ENCODE measurements around the gene PTPRN2.
"Not testable (repeated sequence)": the region's sequence is repeated elsewhere in the genome, so short reads cannot be mapped to it uniquely, and the experiment has no call there.

The PTPRN2 gene

GRCh38 chr7:158308001-158308400, 279.6 kb downstream of the PTPRN2 start:
- Histone ChIP-seq H3K9me3 (replicated peaks in 1 of 2; ENCODE audit: control insufficient read depth in 2 of 2, insufficient read depth in 1 of 2, low read depth in 1 of 2, low read length in 2 of 2) (peaks cover 5 to 23% of the 10 kb centered on the region in 2 donors), H2AFZ (ENCODE audit: low read length) (no peak overlapping the region), H3K23ac (ENCODE audit: low read depth, low read length, poor library complexity) (no peak overlapping the region)

GRCh38 chr7:158304072-158304471, 283.6 kb downstream of the PTPRN2 start:
- not testable (repeated sequence) for H3K9ac ChIP-seq (ENCODE audit: low read depth, low read length, poor library complexity); H4K91ac ChIP-seq (ENCODE audit: low read depth, low read length, poor library complexity); H3K4me3 ChIP-seq (ENCODE audit: low read length in 2 of 2); H3K23ac ChIP-seq (ENCODE audit: low read depth, low read length, poor library complexity); H2BK5ac ChIP-seq (ENCODE audit: low read length); H3K79me1 ChIP-seq (ENCODE audit: low read depth, low read length); H3K4ac ChIP-seq (ENCODE audit: low read length); H3K4me2 ChIP-seq (ENCODE audit: insufficient read depth, low read length, poor library complexity, severe bottlenecking); H3K18ac ChIP-seq (ENCODE audit: low read length); H2AK5ac ChIP-seq (ENCODE audit: low read depth, low read length); H3K9me3 ChIP-seq (replicated peaks in 1 of 2; ENCODE audit: control insufficient read depth in 2 of 2, insufficient read depth in 1 of 2, low read depth in 1 of 2, low read length in 2 of 2); H3K4me1 ChIP-seq (ENCODE audit: control insufficient read depth in 2 of 2, insufficient read depth in 1 of 2, low read depth in 1 of 2, low read length in 2 of 2); H2BK120ac ChIP-seq (ENCODE audit: low read depth, low read length); H3K36me3 ChIP-seq (replicated peaks in 1 of 2; ENCODE audit: control insufficient read depth in 2 of 2, insufficient read depth in 2 of 2, low read length in 2 of 2); H4K8ac ChIP-seq (ENCODE audit: low read depth, low read length); H3K27me3 ChIP-seq (ENCODE audit: control insufficient read depth in 3 of 3, insufficient read depth in 3 of 3, low read depth in 1 of 3, low read length in 3 of 3); H2BK15ac ChIP-seq (ENCODE audit: low read length); DNase-seq (ENCODE audit: low spot score); H3K27ac ChIP-seq (replicated peaks; ENCODE audit: low read length); H2AFZ ChIP-seq (ENCODE audit: low read length); H2BK12ac ChIP-seq (ENCODE audit: low read length); H3K14ac ChIP-seq (ENCODE audit: low read length)
- no CpG with 5 or more reads among the region's 6 CpGs for WGBS, 2 donors (ENCODE audit: extremely low coverage in 2 of 2, insufficient read length in 2 of 2, insufficient replicate concordance in 1 of 2)

More at GRCh38 chr7:158308001-158308400, 279.6 kb downstream of the PTPRN2 start:
- Histone ChIP-seq H3K36me3 (replicated peaks in 1 of 2; ENCODE audit: control insufficient read depth in 2 of 2, insufficient read depth in 2 of 2, low read length in 2 of 2) (no peaks in the 10 kb centered on the region), H2BK5ac (ENCODE audit: low read length) (no peak overlapping the region), H3K27me3 (ENCODE audit: control insufficient read depth in 3 of 3, insufficient read depth in 3 of 3, low read depth in 1 of 3, low read length in 3 of 3) (peaks cover 0 to 2% (median 0%) of the 10 kb centered on the region in 3 experiments), H2BK15ac (ENCODE audit: low read length) (no peak overlapping the region), H3K79me1 (ENCODE audit: low read depth, low read length) (no peaks in the 10 kb centered on the region), H4K8ac (ENCODE audit: low read depth, low read length) (no peak overlapping the region), H3K9ac (ENCODE audit: low read depth, low read length, poor library complexity) (no peak overlapping the region), H2BK12ac (ENCODE audit: low read length) (no peak overlapping the region), H3K4ac (ENCODE audit: low read length) (no peak overlapping the region), H2AK5ac (ENCODE audit: low read depth, low read length) (no peak overlapping the region), H4K91ac (ENCODE audit: low read depth, low read length, poor library complexity) (no peak overlapping the region), H2BK120ac (ENCODE audit: low read depth, low read length) (no peak overlapping the region), H3K14ac (ENCODE audit: low read length) (no peak overlapping the region), H3K4me1 (ENCODE audit: control insufficient read depth in 2 of 2, insufficient read depth in 1 of 2, low read depth in 1 of 2, low read length in 2 of 2) (peaks cover 0 to 2% of the 10 kb centered on the region in 2 donors), H3K18ac (ENCODE audit: low read length) (no peak overlapping the region), H3K27ac (replicated peaks; ENCODE audit: low read length) (no peak overlapping the region), H3K4me3 (ENCODE audit: low read length in 2 of 2) (no peak overlapping the region), H3K4me2 (ENCODE audit: insufficient read depth, low read length, poor library complexity, severe bottlenecking) (no peak overlapping the region)
- WGBS, 2 donors (ENCODE audit: extremely low coverage in 2 of 2, insufficient read length in 2 of 2, insufficient replicate concordance in 1 of 2), result no CpG with 5 or more reads among the region's 1 CpG
- DNase-seq (ENCODE audit: low spot score), result no peak

DNA sequence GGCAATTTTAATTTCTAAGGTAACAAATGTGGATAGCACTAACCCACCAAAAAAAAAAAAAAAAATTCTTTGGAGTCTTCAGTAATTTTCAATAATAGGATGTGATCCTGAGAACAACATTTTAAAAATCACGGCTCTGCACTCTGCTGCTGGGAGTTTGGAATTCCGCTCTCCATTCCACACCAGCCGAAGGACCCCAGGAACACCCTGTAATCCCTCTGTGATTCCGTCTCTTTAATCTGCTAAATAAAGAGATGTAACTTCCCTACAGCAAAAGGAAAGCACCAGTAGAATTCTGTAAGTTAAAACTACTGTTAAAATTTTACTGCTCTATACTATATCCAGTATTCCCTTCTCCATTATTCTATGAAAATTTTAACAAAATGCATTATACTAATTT, 284.5 kb downstream of the PTPRN2 start:
- no peak overlapping the region for H3K18ac ChIP-seq (ENCODE audit: low read length)
- DNase-seq (ENCODE audit: low spot score), result no peak
- WGBS, 2 donors (ENCODE audit: extremely low coverage in 2 of 2, insufficient read length in 2 of 2, insufficient replicate concordance in 1 of 2), result no CpG with 5 or more reads among the region's 4 CpGs
- peaks cover 0 to 2% of the 10 kb centered on the region in 2 donors for H3K4me1 ChIP-seq (ENCODE audit: control insufficient read depth in 2 of 2, insufficient read depth in 1 of 2, low read depth in 1 of 2, low read length in 2 of 2)
- no peak overlapping the region for H3K4me3 ChIP-seq (ENCODE audit: low read length in 2 of 2)
- no peak overlapping the region for H2BK12ac ChIP-seq (ENCODE audit: low read length)
- H3K27me3 ChIP-seq (ENCODE audit: control insufficient read depth in 3 of 3, insufficient read depth in 3 of 3, low read depth in 1 of 3, low read length in 3 of 3), result peaks cover 0 to 2% (median 0%) of the 10 kb centered on the region in 3 experiments
- H2AFZ ChIP-seq (ENCODE audit: low read length), result no peak overlapping the region
- no peak overlapping the region for H3K23ac ChIP-seq (ENCODE audit: low read depth, low read length, poor library complexity)
- no peak overlapping the region for H2BK15ac ChIP-seq (ENCODE audit: low read length)
- H4K8ac ChIP-seq (ENCODE audit: low read depth, low read length), result no peak overlapping the region
- H3K9me3 ChIP-seq (replicated peaks in 1 of 2; ENCODE audit: control insufficient read depth in 2 of 2, insufficient read depth in 1 of 2, low read depth in 1 of 2, low read length in 2 of 2), result peaks cover 5 to 6% of the 10 kb centered on the region in 2 donors
- no peak overlapping the region for H3K14ac ChIP-seq (ENCODE audit: low read length)
- H2BK120ac ChIP-seq (ENCODE audit: low read depth, low read length), result no peak overlapping the region
- H3K79me1 ChIP-seq (ENCODE audit: low read depth, low read length), result no peaks in the 10 kb centered on the region
- no peak overlapping the region for H3K27ac ChIP-seq (replicated peaks; ENCODE audit: low read length)
- H2AK5ac ChIP-seq (ENCODE audit: low read depth, low read length), result no peak overlapping the region
- no peak overlapping the region for H3K9ac ChIP-seq (ENCODE audit: low read depth, low read length, poor library complexity)
- H3K4me2 ChIP-seq (ENCODE audit: insufficient read depth, low read length, poor library complexity, severe bottlenecking), result no peak overlapping the region
- H2BK5ac ChIP-seq (ENCODE audit: low read length), result no peak overlapping the region
- no peak overlapping the region for H3K4ac ChIP-seq (ENCODE audit: low read length)
- H3K36me3 ChIP-seq (replicated peaks in 1 of 2; ENCODE audit: control insufficient read depth in 2 of 2, insufficient read depth in 2 of 2, low read length in 2 of 2), result no peaks in the 10 kb centered on the region
- no peak overlapping the region for H4K91ac ChIP-seq (ENCODE audit: low read depth, low read length, poor library complexity)

GRCh38 chr7:158302274-158303070, 285.2 kb downstream of the PTPRN2 start:
- no peak overlapping the region for H3K14ac ChIP-seq (ENCODE audit: low read length)
- no peak overlapping the region for H2BK120ac ChIP-seq (ENCODE audit: low read depth, low read length)
- no peak overlapping the region for H3K4me3 ChIP-seq (ENCODE audit: low read length in 2 of 2)
- H3K23ac ChIP-seq (ENCODE audit: low read depth, low read length, poor library complexity), result no peak overlapping the region
- no peak overlapping the region for H3K27ac ChIP-seq (replicated peaks; ENCODE audit: low read length)
- no peak overlapping the region for H2BK15ac ChIP-seq (ENCODE audit: low read length)
- no peak overlapping the region for H2BK5ac ChIP-seq (ENCODE audit: low read length)
- H3K18ac ChIP-seq (ENCODE audit: low read length), result no peak overlapping the region
- H4K8ac ChIP-seq (ENCODE audit: low read depth, low read length), result no peak overlapping the region
- no CpG with 5 or more reads among the region's 14 CpGs for WGBS, 2 donors (ENCODE audit: extremely low coverage in 2 of 2, insufficient read length in 2 of 2, insufficient replicate concordance in 1 of 2)
- H3K9ac ChIP-seq (ENCODE audit: low read depth, low read length, poor library complexity), result no peak overlapping the region
- no peak overlapping the region for H3K4ac ChIP-seq (ENCODE audit: low read length)
- no peaks in the 10 kb centered on the region for H3K36me3 ChIP-seq (replicated peaks in 1 of 2; ENCODE audit: control insufficient read depth in 2 of 2, insufficient read depth in 2 of 2, low read length in 2 of 2)
- peaks cover 1 to 4% of the 10 kb centered on the region in 2 donors for H3K9me3 ChIP-seq (replicated peaks in 1 of 2; ENCODE audit: control insufficient read depth in 2 of 2, insufficient read depth in 1 of 2, low read depth in 1 of 2, low read length in 2 of 2)
- H2AFZ ChIP-seq (ENCODE audit: low read length), result no peak overlapping the region
- H2AK5ac ChIP-seq (ENCODE audit: low read depth, low read length), result no peak overlapping the region
- H3K4me1 ChIP-seq (ENCODE audit: control insufficient read depth in 2 of 2, insufficient read depth in 1 of 2, low read depth in 1 of 2, low read length in 2 of 2), result peaks cover 0 to 2% of the 10 kb centered on the region in 2 donors
- H3K4me2 ChIP-seq (ENCODE audit: insufficient read depth, low read length, poor library complexity, severe bottlenecking), result no peak overlapping the region
- H3K27me3 ChIP-seq (ENCODE audit: control insufficient read depth in 3 of 3, insufficient read depth in 3 of 3, low read depth in 1 of 3, low read length in 3 of 3), result peaks cover 0 to 2% (median 0%) of the 10 kb centered on the region in 3 experiments
- no peak overlapping the region for H4K91ac ChIP-seq (ENCODE audit: low read depth, low read length, poor library complexity)
- DNase-seq (ENCODE audit: low spot score), result no peak
- H3K79me1 ChIP-seq (ENCODE audit: low read depth, low read length), result no peaks in the 10 kb centered on the region
- no peak overlapping the region for H2BK12ac ChIP-seq (ENCODE audit: low read length)
